Caco-2 (cell line): Measurements from ENCODE around the gene TMEM242. TPM values are rescaled to one million over a fixed set of nuclear protein-coding genes. Genes with fewer than 3 reads are reported as not detected.

ENCODE experiments used
- BruUV-seq: library from RNA; stranded (reverse); fragments of 400-500 nt; replicated peaks from 2 replicates; lab custom pipeline; 2021; lab: Mats Ljungman, UMichigan
- CTCF ChIA-PET: fragments of 300-600 bp; sonication (Branson Sonifier 250); formaldehyde crosslinking; loops from one replicate; lab custom pipeline; 2022; ENCODE audit warnings: antibody characterized with exemption; lab: Charles Lee
- POLR2A ChIA-PET: fragments of 300-600 bp; sonication (Branson Sonifier 250); formaldehyde crosslinking; loops from one replicate; lab custom pipeline; 2022; ENCODE audit warnings: antibody characterized with exemption; lab: Charles Lee
- DNase-seq, 2 experiments: peaks; one replicate each; pipeline versions ENCODE4 v3.0.0 to v3.0.0-alpha.2; 2020 to 2022
- H3K27me3 ChIP-seq: replicated peaks from 2 replicates; pipeline ENCODE4 v1.6.0; 2011; ENCODE audit warnings: low read length; ENCODE audit not compliant: control insufficient read depth, insufficient read depth
- H3K36me3 ChIP-seq: 2 replicates; pipeline ENCODE4 v1.5.1; 2011; ENCODE audit warnings: low read length; ENCODE audit not compliant: control insufficient read depth, insufficient read depth
- H3K4me1 ChIP-seq: fragments of 250-450 bp; sonication (Bioruptor Pico); 2 replicates; pipeline ENCODE4 v1.5.1; 2020; ENCODE audit warnings: mild to moderate bottlenecking
- H3K4me3 ChIP-seq: 2 replicates; pipeline ENCODE4 v1.5.1; 2011; ENCODE audit warnings: low read depth, mild to moderate bottlenecking, control low read depth, low read length
- H3K9me3 ChIP-seq: fragments of 250-450 bp; sonication (Bioruptor Pico); 2 replicates; pipeline ENCODE4 v1.5.1; 2020; ENCODE audit warnings: mild to moderate bottlenecking, moderate library complexity
- H3K27ac Mint-ChIP-seq: one replicate; pipeline ENCODE4 v1.8.0; 2022; ENCODE audit warnings: mixed read lengths; ENCODE audit not compliant: unreplicated experiment
- H3K27me3 Mint-ChIP-seq: one replicate; pipeline ENCODE4 v1.8.0; 2022; ENCODE audit warnings: mixed read lengths; ENCODE audit not compliant: insufficient read depth, unreplicated experiment
- H3K36me3 Mint-ChIP-seq: one replicate; pipeline ENCODE4 v1.8.0; 2022; ENCODE audit warnings: mild to moderate bottlenecking, mixed read lengths; ENCODE audit not compliant: insufficient read depth, unreplicated experiment
- H3K4me1 Mint-ChIP-seq: one replicate; pipeline ENCODE4 v1.8.0; 2022; ENCODE audit warnings: low read depth, mixed read lengths; ENCODE audit not compliant: unreplicated experiment
- H3K4me3 Mint-ChIP-seq: one replicate; pipeline ENCODE4 v1.8.0; 2022; ENCODE audit warnings: mild to moderate bottlenecking, moderate library complexity, mixed read lengths; ENCODE audit not compliant: unreplicated experiment
- H3K9me3 Mint-ChIP-seq: one replicate; pipeline ENCODE4 v1.8.0; 2022; ENCODE audit warnings: mixed read lengths; ENCODE audit not compliant: unreplicated experiment
- intact Hi-C: fragments of 100-400 bp; cut with micrococcal nuclease; formaldehyde crosslinking; loops from one replicate; pipeline ENCODE4 v1.10.0; 2022; ENCODE audit not compliant: unreplicated experiment
- total RNA-seq: library from RNA; stranded (reverse); gene quantifications from 2 replicates; pipeline ENCODE4 v1.2.3, GENCODE V29; 2022
- TF ChIP-seq, protein P1 (sequence below), 2 experiments: fragments of 200-600 bp in 1 of 2; IDR thresholded peaks; 1 replicate in 1 of 2; 2 replicates in 1 of 2; pipeline versions ENCODE4 v1.5.1 to v1.8.0; 2011 to 2022; ENCODE audit warnings: antibody characterized with exemption in 1 of 2, control low read depth in 1 of 2, inconsistent platforms in 1 of 2, low read depth in 1 of 2, low read length in 1 of 2, mild to moderate bottlenecking in 1 of 2, moderate library complexity in 1 of 2; ENCODE audit not compliant: insufficient read depth in 1 of 2, severe bottlenecking in 1 of 2, unreplicated experiment in 1 of 2

Gene TMEM242
- total RNA-seq, 1 experiment from 2014 or later, result 12.1 TPM

- peak overlapping the region; percentile 93 for H3K27ac Mint-ChIP-seq
- peaks cover 14% of the 10 kb centered on the region for H3K36me3 Mint-ChIP-seq
- H3K4me1 Mint-ChIP-seq, result peaks cover 9% of the 10 kb centered on the region
- peak overlapping the region; percentile 72 for H3K4me3 ChIP-seq
- H3K9me3 ChIP-seq, result no peaks in the 10 kb centered on the region
- no peaks in the 10 kb centered on the region for H3K9me3 Mint-ChIP-seq
- intact Hi-C loops, result loop anchor here (1.0 to 10.0 kb wide), 6 partner anchors 10 to 631 kb away; partner anchors contain the start of gene ZDHHC14
- no peaks in the 10 kb centered on the region for H3K27me3 Mint-ChIP-seq
- CTCF ChIA-PET, result interaction anchor here (0.9 to 1.9 kb wide), 5 partner anchors 9 to 365 kb away, joined by 3 to 16 read pairs (median 3); no protein-coding TSS in a partner anchor
- peaks cover 14% of the 10 kb centered on the region; the same call in 1 of the 2 replicates for H3K4me1 ChIP-seq
- no peaks in the 10 kb centered on the region for H3K27me3 ChIP-seq
- DNase-seq, result peak; percentile 75 to 77
- peak overlapping the region; percentile 87 for H3K4me3 Mint-ChIP-seq
- TF ChIP-seq, protein P1, sequence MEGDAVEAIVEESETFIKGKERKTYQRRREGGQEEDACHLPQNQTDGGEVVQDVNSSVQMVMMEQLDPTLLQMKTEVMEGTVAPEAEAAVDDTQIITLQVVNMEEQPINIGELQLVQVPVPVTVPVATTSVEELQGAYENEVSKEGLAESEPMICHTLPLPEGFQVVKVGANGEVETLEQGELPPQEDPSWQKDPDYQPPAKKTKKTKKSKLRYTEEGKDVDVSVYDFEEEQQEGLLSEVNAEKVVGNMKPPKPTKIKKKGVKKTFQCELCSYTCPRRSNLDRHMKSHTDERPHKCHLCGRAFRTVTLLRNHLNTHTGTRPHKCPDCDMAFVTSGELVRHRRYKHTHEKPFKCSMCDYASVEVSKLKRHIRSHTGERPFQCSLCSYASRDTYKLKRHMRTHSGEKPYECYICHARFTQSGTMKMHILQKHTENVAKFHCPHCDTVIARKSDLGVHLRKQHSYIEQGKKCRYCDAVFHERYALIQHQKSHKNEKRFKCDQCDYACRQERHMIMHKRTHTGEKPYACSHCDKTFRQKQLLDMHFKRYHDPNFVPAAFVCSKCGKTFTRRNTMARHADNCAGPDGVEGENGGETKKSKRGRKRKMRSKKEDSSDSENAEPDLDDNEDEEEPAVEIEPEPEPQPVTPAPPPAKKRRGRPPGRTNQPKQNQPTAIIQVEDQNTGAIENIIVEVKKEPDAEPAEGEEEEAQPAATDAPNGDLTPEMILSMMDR (IDR thresholded peaks at IDR 0.05; ENCODE audit: insufficient read depth in 1 of 2, low read depth in 1 of 2, low read length in 1 of 2, severe bottlenecking in 1 of 2, unreplicated experiment in 1 of 2), result peak in 1 of 2 experiments; percentile 14
- BruUV-seq, result no TSS peak
- no peaks in the 10 kb centered on the region for H3K36me3 ChIP-seq
- POLR2A ChIA-PET, result interaction anchor here (0.6 to 2.4 kb wide), 4 partner anchors 56 to 272 kb away, joined by 4 to 14 read pairs (median 9); no protein-coding TSS in a partner anchor
Observed at GRCh38 chr6:157323966-157324300, 614 bp upstream of the TMEM242 start.

DNA sequence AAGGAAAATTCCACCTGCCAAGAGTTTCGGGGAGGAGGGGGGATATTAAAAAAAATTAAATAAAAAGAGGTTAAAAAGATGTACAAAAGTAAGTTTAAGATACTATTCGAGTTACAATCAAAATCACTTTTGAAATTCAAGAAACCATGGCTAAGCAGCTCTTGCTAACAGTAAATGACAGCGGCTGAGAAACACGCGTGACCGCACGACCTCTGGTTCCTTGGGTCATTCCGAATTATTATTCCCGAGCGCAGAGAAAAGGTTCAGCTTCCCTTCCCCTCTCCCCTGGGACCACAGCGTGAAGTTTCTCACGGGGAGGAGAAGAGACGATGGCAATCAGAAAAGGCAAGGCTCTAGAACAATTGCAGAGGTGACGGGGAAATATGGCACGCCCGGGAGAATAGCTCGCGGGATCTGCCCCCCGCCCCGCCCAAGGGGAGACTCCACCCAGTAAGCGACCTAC is 496 bp downstream of the TMEM242 start:
- POLR2A ChIA-PET, result interaction anchor here (0.5 to 2.4 kb wide), 7 partner anchors 8 to 881 kb away, joined by 3 to 10 read pairs (median 4); no protein-coding TSS in a partner anchor
- H3K27ac Mint-ChIP-seq, result peak overlapping the region; percentile 93
- CTCF ChIA-PET, result interaction anchor here (0.6 to 1.9 kb wide), 6 partner anchors 8 to 526 kb away, joined by 3 to 16 read pairs (median 3); no protein-coding TSS in a partner anchor
- no TSS peak for BruUV-seq
- Histone ChIP-seq H3K27me3 (no peaks in the 10 kb centered on the region), H3K9me3 (no peaks in the 10 kb centered on the region), H3K4me3 (peak overlapping the region; percentile 72), H3K36me3 (no peaks in the 10 kb centered on the region), H3K4me1 (peaks cover 14% of the 10 kb centered on the region; the same call in 1 of the 2 replicates)
- peak overlapping the region; percentile 87 for H3K4me3 Mint-ChIP-seq
- intact Hi-C loops, result loop anchor here (1.0 to 10.0 kb wide), 5 partner anchors 9 to 632 kb away; no protein-coding TSS in a partner anchor
- peaks cover 9% of the 10 kb centered on the region for H3K4me1 Mint-ChIP-seq
- TF ChIP-seq, protein P1 (IDR thresholded peaks at IDR 0.05; ENCODE audit: insufficient read depth in 1 of 2, low read depth in 1 of 2, low read length in 1 of 2, severe bottlenecking in 1 of 2, unreplicated experiment in 1 of 2), result no peak
- no peaks in the 10 kb centered on the region for H3K9me3 Mint-ChIP-seq
- peaks cover 19% of the 10 kb centered on the region for H3K36me3 Mint-ChIP-seq
- H3K27me3 Mint-ChIP-seq, result no peaks in the 10 kb centered on the region
- DNase-seq, result peak in 1 of 2 experiments; percentile 87

GRCh38 chr6:157316871-157317814 is 6.2 kb downstream of the TMEM242 start:
- no peak overlapping the region for H3K4me3 ChIP-seq
- H3K9me3 ChIP-seq, result no peaks in the 10 kb centered on the region
- Mint-ChIP-seq H3K27ac (no peak overlapping the region), H3K27me3 (no peaks in the 10 kb centered on the region), H3K4me1 (peaks cover 7% of the 10 kb centered on the region), H3K36me3 (peaks cover 21% of the 10 kb centered on the region), H3K4me3 (no peak overlapping the region), H3K9me3 (no peaks in the 10 kb centered on the region)
- BruUV-seq, result no TSS peak
- ChIA-PET POLR2A (no interaction called here), CTCF (no interaction called here)
- H3K27me3 ChIP-seq, result no peaks in the 10 kb centered on the region
- H3K4me1 ChIP-seq, result no peaks in the 10 kb centered on the region
- peaks cover 12% of the 10 kb centered on the region; the same call in 1 of the 2 replicates for H3K36me3 ChIP-seq
- DNase-seq, result no peak
- TF ChIP-seq, protein P1 (IDR thresholded peaks at IDR 0.05; ENCODE audit: insufficient read depth in 1 of 2, low read depth in 1 of 2, low read length in 1 of 2, severe bottlenecking in 1 of 2, unreplicated experiment in 1 of 2), result no peak
- intact Hi-C loops, result no loop called here
